Stimulated activated CD8-positive, alpha-beta memory T cell treated with anti-CD3 and anti-CD28 coated beads, Interleukin-12 subunit alpha, Interleukin-12 subunit beta, amount 100 ng/mL, for 4 hours (primary cell): ENCODE measurements around the gene L3MBTL4.
"Not testable (repeated sequence)": the region's sequence is repeated elsewhere in the genome, so short reads cannot be mapped to it uniquely, and the experiment has no call there.

ENCODE experiments used
- DNase-seq: peaks from one replicate; pipeline ENCODE4 v3.0.0-alpha.2; 2020; ENCODE audit warnings: low read depth

The L3MBTL4 gene

DNA sequence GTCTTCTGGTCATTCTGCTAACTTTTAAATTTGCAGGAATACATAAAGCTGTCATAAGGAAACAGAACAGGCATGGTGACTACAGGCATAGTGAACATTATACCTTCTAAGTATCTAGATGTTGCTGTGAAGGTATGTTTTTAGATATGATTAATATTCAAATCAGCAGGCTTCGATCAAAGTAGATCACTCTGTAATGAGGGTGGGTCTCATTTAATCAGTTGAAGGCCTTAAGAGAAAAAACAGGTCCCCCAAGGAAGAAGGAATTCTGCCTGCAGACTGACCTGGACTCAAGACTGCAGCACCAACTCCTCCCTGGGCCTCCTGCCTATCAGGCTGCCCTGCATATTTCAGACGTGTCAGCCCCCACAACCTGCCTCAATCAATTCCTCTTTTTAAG is 104.0 kb downstream of the L3MBTL4 start:
- no peak for DNase-seq

DNA sequence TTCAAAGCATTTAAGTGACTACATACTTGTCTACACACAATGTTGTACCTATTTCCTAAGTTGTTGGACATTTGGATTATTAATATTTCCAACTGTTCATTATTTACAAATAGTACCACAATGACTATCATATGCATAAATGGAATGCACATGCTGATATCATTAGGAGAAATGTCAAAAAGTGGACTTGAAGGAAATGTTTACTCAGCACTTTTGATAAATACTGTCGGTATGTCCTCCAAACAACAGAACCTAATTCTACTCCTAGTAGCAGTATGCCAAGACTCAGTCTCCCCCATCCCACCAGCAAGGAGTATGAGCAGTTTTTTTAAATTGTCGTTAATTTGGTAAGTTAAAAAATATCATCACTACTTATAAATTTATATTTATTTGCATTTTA is 116.8 kb downstream of the L3MBTL4 start:
- DNase-seq = no peak

DNA sequence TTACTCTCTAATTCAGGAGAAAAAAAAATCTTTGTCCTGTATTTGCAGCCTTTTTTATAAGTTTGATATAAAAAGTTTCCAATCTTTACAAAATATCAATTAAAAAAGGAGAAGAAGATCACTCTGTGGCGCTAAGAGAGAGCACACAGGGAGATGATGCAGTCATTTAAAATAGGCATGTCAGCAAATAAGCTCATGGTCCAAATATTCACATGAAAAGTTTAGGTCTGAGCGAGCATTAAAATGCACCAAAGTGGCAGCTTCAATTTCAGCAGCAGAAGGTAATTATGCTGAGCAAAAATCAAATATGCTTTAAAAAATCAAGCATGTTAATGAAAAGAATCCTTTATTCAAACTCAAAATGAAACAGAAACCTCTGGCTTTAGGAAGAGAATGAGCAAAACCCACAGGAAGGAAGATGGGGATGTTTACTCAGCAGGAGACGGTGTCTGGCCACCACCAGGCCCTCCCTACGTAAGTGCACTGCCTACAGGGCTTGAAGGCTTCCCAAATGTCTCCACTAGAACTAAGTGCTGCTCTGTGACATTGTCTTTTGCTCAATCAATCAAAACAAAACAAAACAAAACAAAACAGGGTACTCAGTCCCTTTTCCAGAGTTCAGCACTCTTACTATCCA is 120.4 kb downstream of the L3MBTL4 start:
- DNase-seq = no peak

DNA sequence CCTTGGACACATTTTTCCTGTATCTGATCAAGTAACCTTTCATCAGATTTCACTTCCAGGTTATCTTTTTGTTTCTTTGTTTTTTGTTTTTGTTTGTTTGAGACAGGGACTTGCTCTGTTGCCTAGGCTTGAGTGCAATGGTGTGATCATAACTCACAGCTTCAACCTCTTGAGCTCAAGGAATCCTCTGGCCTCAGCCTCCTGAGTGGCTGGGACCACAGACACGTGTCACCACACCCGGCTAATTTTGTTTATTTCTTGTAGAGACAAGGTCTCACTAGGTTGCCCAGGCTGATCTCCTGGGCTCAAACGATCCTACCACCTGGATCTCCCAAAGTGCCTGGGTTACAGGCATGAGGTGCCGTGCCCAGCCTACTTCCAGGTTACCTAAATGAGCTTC is 124.9 kb downstream of the L3MBTL4 start:
- DNase-seq = no peak

DNA sequence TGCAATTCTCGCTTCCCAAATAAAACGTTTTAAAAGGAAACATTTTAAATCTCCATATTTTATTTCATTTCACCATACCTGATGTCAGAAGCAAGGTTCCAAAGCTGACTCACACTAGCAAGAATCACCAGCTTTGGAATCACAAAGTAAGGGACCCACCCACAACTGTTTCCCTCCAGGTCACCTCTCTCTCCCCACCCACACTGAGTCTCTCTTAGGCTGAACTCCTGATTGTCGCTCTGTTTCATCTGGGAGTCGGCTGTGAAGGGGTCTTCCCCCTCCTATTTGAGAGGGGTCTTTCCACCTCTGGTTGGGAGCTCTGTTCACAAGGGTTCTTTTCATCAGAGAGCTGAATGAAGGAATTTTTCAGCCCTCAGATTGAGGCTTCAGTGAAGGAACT is 128.1 kb downstream of the L3MBTL4 start:
- DNase-seq = no peak

DNA sequence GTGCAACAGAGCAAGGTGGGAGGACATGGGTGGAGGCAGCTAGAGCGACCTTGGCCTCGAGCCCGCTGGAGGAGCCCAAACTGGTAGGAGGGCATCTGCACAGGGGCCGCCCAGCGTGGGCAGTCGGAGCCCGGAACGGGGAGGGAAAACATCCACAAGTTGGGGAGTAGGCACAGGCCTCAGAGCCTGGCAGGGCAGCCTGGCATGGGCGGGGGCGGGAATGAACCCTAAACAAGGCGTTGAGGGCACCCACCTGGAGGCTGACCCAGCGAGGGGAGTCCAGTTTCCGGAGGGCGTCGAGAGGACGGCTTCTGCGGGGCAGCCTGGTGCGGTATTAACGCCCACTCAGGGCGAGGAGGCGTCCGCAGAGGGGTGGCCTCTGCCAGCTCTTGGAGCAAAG is 129.9 kb downstream of the L3MBTL4 start:
- no peak for DNase-seq

DNA sequence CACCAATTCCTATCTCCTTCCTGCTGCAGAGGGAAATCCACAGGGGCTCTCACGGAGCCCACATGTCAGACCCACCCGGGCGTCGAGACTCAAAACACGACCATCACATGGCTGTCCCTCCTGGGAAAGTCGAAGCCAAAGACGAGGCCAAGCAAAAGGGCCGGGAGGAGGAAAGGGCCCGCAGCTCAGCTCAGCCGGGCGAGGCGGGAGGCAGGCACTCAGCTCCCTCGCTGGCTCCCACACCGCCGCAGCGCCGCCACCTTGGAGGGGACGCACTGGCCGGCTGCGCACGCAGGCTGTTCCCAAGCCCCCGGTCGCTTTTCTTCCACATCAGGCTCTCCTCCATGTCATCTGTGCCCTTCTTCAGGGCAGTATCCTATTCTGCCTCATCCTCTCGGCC is 130.4 kb downstream of the L3MBTL4 start:
- DNase-seq = no peak

DNA sequence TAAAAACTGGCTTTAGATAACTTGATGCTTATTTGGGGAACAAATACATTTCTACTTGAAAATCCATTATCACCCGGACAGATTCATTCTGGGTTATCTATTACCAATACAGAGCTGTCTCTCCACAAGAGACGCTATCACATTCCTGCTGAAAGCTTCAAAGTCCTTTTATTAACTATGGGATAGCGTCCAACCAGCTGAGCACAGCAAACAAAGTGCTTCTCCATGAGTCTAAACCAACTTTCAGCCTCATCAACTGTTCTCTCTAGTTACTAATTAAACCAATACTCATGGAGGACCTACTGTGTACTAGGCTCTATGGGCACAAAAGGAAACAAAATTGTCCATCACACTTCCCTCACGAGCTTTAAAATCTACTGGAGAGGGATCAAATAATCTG is 132.8 kb downstream of the L3MBTL4 start:
- DNase-seq = no peak

DNA sequence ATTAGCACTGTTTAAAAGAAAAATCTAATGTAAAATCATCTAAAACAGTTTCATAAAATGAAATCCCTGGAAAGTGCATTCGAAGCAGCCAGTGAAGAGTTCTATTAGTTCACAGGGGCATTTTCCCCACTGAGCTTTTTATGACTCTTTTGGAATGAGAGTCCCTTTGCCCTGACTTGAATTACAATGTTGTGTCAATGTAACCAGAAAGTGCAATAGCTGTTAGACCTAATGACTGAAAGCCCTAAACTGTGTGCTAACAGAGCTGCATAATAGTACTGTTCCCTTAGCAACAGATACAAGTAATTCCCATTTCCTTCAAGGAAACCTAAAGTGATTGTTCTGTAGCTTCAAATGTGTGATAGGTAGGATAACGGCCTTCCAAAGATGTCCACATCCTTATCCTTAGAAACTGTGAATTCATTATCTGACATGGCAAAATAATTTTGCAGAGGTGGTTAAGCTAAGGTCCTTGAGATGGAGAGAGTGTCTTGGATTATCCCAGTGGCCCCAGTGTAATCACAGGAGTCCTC is 134.4 kb downstream of the L3MBTL4 start:
- DNase-seq = no peak

DNA sequence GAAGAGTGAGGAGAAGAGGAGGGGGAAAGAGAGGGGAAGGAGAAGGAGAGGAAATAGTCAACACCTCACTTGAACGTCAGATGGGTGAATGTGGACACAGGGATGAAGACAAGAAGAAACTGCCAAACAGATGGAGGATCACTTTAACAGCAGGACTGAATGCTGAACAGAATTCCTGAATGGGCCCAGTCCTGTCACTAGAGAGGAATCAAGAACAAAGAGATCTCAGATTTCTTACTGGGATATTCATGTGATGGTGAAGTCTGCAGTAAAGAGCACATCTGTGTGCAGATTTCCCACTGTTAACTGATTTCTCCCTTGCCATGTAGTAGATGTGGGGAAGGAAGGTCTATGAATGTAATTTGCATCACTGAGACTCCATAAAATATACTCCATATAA is 135.4 kb downstream of the L3MBTL4 start:
- DNase-seq = no peak

DNA sequence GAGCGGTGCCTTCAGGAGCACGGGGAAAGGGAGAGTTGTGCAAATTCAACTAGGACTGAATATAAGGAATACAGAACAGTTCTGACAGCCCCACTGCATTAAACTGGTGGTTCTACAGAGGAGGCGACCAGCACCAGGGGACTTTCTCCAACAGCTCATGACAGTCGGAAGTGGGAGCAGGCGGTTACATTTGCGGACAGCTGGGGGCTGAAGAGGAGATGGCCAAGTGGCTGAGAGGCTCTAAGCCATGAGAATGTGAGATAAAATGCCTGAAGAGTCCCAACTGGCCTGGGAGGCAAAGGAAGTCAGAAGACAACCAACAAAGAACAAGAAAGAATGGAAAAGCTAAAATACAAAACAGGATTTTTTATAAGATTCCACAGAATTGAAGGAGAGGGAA is 141.3 kb downstream of the L3MBTL4 start:
- DNase-seq = no peak

DNA sequence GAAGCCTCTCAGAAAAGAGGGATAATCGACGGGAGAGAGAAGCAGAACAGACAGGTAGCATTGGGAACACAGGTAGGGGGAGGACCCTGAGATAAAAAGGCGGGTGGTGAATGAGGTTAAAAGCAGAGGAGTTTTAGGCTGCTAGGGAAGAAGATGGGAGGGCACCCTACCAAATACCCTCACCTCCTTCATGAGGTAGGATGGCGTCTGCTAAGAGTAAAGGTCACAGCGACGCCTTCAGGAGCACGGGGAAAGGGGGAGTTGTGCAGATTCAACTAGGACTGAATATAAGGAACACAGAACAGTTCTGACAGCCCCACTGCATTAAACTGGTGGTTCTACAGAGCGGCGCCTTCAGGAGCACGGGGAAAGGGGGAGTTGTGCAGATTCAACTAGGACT is 142.6 kb downstream of the L3MBTL4 start:
- not testable (repeated sequence) for DNase-seq

DNA sequence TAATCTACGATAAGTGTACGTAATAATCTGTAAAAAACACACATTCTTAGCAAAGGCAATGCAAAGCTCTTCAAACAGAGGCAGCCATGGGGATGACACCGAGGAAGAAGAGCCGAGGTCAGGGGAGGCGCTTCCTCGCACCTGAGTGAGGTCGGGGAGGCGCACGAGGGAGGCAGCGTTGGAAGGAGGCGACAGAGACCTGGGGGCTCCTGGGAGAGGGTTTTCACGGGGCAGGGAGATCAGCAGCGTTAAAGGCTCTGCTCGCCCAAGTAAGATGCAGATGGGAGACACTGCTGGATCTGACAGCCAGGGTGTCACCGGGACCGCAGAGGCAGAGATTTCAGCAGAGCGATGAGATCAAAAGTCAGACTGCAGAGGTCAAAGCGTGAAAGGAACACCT is 143.1 kb downstream of the L3MBTL4 start:
- DNase-seq = no peak

DNA sequence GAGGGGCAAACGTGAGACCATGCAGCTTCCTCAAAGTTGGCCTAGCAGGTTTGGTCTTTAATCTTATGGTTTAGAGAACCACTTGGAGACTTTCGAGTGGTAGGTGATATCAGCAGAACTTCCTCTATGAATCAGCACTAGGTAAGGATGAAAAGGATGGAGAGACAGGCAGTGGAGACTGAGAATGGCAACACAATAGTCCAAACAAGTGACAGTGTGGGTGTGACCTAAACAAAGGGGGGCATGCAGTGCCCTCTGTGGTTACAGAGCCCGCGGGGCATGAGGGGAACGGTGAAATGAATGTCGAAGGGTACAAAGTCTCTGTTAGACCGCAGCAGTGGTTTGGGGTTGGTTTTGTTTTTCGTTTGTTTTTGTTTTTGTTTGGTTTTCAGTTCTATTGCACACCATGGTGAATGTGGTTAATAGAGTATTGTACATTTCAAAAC is 143.9 kb downstream of the L3MBTL4 start:
- no peak for DNase-seq

DNA sequence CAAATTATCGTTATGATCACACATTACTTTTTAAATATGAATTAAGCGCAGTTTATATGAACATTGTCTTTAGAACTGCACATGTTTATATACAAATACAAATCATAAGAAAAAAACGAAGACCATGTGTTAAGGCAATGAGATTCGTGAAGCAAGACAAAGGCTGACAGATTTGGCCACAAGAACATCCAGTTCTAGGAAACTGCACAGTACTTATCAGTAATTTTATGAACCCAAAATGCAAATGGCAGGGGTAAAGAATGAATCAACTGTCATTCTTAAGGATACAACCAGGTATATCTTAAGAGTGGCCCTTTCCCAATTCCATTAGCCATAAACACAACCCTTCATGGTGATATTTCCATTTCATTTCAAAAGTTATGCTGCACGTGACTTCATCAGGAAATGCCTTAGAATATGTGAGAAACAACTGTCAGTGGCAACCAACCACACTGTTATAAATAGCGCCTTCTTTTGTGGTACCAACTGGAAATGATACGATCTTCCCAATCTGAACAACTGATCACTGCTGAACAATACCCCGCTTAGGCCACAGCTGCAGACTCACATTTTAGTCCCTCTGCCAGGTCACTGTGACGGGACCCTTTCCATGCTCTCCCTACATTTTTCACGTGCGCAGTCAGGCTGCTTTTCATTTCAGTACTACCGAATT is 144.9 kb downstream of the L3MBTL4 start:
- DNase-seq = no peak

DNA sequence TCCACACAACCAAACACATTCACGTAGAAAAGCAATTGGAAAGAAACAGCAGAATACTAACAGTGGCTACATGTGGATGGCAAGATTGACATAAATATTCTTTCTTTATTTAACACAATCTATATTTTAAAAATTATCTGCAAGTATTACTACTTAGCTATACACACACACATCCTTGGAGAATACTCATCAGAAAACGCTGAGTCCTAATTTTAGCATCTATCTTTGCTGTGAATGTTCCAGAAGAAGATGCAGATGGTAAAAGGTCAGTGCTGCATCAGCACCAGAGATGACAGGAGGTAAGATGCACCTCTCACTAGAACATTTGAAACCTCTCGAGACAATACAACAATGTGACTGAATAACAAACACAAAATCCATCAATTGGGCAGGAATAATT is 148.5 kb downstream of the L3MBTL4 start:
- no peak for DNase-seq

DNA sequence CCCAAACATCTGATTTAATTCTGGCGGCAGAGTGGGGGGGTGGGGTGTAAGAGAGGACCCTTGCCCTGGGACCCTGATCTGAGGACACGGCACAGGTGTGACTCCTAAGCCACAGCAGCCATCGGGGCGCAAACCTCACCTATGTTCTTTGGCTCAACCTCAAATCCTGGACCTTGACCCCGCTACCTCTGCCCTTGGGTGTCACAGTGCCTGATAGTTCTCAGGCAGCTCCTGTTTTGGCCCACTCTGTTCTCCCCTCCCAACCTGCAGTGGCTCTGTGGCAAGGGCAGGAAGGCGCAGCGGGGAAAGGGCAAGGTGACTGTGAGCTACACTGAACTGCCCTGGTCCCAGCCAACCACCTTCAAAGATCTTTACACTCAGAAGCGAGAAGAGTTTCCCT is 152.8 kb downstream of the L3MBTL4 start:
- DNase-seq = no peak

DNA sequence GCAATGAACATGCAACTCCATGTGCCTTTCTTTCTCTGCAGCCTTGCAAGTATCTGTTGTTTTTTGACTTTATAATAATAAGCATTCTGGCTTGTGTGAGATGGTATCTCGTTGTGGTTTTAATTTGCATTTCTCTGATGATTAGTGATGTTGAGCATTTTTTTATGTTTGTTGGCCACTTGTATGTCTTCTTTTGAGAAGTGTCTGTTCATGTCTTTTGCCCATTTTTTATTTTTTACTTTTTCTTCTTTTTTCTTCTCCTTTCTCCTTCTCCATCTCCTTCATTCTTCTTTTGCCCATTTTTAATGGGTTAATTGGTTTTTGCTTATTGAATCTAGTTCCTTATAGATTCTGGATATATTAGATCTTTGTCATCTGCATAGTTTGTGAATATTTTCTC is 155.4 kb downstream of the L3MBTL4 start:
- DNase-seq = not testable (repeated sequence)

DNA sequence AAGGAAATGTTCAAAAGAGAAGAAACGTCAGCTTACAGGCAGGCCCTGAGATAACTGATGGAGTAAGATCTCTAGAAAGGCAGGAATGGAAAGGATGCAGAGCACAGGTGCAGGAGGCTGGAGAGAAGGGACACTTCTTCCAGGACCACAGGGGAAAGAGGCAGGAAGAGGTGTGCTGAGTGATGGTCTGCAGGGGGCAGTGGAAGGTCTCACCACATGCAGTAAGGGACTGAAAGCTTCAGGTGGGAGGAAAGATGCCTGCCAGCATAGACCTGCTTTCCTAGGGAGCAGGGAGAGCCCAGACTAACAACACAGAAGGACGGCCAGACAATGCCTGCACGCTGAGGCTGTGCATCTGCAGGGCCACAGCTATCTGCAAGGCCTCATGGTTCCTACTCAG is 156.8 kb downstream of the L3MBTL4 start:
- DNase-seq = no peak

DNA sequence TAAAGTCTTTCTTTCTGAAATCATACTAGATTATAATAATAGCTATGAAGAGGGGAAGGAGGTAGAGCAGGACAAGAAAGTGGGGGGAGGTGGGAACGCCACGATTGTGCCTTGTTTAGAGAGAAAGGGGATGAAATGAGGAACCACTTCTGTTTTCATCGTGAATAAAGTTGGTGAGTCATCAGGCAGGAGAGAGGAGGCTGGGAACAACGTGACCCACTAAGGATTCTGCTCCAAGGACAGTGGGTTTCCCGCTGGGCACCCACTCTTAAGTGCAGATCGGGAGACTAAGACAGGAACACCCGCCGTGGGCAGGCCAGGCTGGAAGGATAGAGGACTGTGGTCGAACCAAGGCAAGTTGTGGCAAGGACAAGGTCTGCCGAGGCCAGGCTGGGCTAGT is 158.2 kb downstream of the L3MBTL4 start:
- DNase-seq = no peak

DNA sequence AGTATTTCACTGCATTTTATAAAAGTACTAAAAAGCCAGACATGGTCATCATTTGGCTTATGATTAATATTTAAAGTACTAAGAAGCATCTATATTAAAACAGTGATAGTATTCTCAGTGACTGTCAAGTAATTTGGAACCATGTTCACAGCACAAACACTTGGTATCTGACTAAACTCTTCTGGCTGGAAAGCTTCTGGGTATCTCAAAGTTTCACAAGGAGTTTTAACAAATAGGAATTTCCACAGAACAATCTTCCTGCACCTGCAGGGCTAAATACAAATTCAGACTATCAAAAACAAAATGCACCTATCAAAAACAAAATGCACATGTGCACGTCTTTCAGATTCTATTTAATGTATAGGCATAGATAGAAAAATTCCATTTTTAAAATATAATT is 158.8 kb downstream of the L3MBTL4 start:
- no peak for DNase-seq

DNA sequence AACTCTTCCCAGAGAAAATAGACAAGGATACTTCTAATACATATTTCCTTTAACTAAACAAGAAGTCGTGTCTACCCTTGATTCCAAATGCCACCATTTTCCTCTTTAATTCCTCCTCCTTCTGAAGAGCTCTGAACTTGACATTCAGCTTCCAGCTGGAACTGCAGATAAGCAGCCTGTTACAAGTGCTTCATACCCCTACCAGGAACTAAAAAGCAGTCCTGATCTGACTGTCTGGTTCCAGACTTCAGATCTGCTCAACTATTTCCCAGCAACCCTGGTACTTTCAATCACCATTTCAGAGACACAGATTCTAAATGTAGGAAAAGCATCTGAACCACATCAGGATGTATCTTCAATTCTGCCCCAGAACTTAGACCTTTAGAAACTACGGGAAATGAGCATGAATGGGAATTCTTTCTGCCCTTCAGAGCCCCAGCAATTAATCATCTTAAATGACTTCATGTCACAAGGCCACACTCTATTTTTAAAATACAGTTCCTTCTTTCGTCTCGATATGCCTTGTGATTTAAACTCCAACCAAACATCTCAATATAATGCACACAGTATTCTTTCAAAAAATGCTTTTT is 159.5 kb downstream of the L3MBTL4 start:
- no peak for DNase-seq

DNA sequence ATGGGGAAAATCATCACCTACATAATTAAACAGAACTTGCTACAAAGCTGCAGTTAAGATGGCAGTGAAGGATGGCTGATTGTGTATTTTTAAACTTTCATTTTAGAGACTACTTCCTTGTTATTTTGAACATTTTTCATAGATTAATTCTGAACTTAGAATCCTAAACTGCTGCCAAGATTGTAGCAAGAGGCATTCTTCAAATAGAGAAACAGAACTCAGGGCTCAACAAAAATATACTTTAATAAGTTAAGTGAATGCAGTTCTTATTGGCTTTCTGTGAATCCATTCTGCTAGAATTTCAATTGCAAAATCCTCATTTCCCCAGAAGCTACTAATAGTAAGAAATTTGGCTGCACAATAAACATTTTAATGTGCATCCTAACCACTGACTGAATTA is 160.3 kb downstream of the L3MBTL4 start:
- no peak for DNase-seq

DNA sequence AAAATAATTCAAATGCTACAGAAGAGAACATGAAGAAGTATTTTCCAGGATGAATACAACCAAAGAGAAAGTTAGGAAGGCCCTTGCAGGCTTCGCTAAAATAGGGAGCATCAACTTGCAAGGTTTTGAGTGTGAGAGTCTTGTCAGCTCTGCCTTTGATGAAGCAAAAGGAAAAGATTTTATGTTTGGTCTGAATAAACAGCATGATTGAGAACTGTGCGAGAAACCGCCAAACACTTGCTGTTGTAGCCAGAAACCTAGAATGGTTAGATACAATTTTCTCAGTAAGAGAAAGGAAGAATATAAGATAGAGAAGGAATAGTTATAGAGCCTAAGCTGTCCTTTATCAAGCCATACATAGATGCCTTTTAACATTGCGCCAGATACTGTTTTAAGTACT is 163.6 kb downstream of the L3MBTL4 start:
- no peak for DNase-seq
